Measurements from ENCODE around the gene DMKN.

The DMKN gene

DNA sequence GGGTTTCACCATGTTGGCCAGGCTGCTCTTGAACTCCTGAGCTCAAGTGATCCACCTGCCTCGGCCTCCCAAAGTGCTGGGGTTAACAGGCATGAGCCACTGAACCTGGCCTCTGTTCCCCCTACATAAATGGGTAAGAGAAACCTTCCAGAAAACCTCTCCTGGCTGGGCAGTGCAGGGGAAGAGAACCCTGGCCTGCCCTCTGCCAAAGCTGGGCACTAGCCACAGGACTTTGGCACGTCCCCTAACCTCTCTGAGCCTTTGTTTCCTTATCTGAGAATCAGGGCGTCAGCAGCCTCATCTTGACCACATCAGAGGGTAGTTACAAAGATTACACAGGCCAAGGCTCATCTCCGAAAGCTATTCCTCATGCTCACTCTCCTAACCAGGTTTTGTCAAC is 12.4 kb upstream of the DMKN start:
- no peak for DNase-seq (ENCODE audit: low read depth in 2 of 2)

DNA sequence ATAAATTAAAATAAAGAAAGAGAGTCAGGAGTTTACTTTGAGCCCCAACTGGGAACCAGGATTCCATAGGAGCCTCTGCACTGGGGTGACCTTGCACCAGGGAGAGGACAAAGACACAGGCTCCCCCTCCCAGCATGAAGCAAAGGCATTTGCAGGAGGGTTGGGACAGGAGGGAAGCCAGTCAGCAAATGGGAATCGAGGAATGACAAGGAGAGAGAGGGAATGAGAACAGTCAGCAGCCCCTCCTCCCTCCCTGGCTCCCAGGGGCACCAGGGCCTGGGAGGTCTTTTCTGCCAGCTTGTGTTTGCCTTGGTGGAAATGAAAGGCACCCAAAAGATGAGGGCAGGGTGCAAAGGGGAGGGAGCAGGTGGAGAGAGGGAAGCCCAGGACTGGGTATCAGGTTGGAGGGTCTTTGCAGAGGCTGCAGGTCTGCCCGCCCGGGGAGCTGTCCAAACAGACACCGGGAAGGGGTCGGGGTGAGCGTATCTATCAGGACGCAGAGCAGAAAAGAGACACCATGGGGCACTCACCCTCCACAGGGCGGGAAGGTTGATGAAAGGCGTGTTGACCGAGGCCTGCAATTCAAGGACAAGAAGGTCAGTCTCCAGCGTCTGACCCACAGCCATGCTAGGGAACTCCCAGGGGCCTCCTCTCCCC is 10.9 kb upstream of the DMKN start:
- no peak for DNase-seq (ENCODE audit: low read depth in 2 of 2)

DNA sequence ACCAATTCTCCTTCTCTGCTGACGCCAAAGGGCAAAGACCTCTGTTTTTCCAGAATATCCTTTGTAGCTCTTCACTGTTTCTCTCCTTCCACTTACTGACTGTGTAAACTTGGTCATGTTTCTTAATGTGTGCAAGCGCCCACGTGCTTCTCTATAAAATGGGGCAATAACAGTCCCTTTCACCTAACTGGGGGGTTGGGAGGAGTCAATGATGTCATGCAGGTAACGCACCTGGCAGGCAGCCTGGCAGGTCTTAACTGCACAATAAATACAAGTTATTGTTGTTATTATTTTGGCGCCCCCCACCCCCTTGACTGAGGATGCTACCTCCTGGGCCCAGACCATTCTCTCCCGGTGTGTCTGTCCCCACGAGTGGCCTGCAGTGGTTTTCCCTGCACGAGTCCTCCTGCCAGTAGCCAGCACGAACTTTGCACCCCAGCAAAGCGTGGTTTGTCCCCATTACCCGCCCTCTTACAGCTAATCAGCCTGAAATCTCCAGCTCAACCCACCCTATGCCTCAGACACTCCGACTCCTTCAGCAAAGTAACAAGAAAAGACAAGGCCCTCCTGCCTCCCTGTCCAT is 9.4 kb upstream of the DMKN start:
- DNase-seq (ENCODE audit: low read depth in 2 of 2): no peak

DNA sequence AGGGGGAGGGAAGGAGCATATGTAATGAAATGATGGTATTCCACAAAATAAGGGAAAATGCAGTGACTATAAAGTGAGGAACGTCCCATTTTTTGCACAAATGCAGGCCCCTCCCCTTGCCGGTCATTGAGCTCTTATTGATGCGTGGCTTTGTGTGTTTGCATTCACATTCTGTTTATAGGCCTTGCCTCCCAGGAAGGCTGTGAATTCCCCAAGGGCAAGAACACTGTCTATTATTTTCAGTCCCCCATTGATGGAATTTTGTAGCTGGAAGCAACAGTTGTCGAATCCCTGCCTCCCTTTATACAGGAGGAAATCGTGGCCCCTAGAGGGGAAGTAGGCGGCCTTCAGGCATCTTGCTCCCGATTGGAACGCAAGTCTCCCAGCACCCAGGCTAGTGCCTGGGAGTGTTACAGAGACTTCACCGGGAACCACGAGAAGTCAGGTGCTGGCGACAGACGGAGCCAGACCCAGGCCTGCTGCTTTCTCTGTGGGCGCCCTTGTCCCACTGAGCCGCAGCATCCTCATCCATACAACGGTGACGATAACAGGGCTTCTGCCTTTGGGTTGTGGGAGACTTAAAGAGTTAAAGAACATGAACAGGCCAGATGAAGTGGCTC is 7.8 kb upstream of the DMKN start:
- no peak for DNase-seq (ENCODE audit: low read depth in 2 of 2)

DNA sequence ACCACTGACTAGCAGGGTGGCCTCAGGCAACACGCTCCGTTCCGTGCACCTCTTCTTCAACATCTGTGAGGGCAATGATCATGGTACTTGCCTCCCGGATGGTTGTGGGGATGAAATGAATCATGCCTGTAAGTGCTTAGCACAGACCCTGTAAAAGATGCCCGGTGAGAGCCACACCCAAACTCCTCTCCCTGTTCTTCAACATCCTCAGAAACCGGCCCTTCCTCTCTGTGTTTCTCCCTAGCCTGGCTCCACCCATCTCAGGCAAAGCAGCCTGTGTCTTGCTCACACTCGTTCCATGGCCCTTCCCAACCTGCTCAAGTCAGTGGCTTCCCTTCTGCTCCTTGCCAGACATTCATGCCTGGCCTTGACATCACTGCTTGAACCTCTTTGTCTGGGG is 5.8 kb upstream of the DMKN start:
- no peak for DNase-seq (ENCODE audit: low read depth in 2 of 2)

DNA sequence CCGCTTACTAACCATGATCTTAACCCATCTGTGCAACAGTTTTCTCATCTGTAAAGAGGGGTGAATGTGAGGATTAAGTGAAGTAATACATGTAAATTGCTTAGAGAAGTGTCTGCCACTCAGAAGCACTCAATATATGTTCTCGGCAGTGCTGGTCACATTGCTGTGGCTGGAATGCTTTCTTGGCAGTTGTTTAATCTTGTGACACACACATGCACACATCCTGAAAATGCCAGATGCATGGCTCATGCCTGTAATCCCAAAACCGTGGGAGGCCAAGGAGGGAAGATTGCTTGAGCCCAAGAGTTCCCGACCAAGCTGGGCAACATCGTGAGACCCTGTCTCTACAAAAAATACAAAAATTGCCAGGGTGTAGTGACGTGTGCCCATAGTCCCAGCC is 4.9 kb upstream of the DMKN start:
- no peak for DNase-seq (ENCODE audit: low read depth in 2 of 2)

DNA sequence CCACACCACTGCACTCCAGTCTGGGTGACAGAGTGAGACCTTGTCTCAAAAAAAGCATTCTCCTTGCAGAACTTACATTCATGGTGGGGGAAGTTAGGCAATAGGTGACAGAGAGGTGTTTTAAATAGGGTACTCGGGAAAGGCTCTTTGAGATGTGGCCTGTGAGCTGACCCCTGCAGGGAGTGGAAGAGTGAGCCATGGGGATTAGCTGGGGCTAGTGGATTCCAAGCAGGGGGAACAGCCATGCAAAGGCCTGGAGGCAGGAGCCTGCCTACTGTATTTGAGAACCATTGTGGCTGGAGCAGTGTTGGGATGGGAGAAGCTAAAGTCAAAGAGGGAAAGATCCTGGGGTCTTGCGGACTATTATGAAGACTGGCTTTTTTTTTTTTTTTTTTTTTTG is 3.9 kb upstream of the DMKN start:
- DNase-seq (ENCODE audit: low read depth in 2 of 2): no peak

DNA sequence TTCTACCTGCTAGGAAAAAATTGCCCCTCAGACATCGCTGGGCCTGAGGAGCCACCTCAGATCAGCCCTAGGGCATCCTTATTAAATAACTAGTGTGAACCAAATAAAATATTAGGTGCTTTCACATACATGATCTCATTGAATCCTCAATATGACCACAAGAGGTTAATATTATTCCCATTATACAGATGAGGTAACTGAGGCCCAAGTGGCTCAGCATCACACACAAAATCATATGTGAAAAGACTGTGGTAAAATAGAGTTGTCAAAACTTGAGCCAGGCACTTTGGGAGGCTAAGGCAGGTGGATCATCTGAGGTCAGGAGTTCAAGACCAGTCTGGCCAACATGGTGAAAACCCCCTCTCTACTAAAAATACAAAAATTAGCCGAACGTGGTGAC is 2.9 kb upstream of the DMKN start:
- DNase-seq (ENCODE audit: low read depth in 2 of 2): no peak

DNA sequence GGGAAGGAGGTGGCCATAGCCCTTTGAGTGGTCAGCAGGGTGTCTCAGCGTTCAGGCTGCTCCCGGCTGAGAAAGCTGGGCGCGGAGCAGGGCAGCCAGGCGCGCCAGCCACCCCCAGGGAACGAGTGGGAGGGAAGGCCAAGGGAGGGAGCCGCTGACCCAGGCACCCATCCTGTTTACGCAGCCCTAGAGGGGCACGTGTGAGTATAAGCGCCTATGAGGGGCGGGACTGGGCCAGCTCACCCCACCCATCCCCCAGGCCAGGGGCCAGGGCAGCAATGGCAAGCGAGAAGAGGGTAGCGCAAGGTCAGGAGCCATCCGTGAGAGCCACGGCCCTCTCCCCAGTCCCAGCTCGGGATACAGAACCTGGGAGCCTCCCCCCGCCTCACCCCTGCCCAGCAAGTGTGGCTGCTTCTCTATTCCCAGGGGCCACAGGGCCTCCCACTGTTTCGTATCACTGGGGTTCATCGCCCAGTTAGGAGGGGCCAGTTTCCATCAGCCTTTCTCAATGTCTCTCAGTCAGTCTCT is 897 bp upstream of the DMKN start:
- no peak for DNase-seq (ENCODE audit: low read depth in 2 of 2)

DNA sequence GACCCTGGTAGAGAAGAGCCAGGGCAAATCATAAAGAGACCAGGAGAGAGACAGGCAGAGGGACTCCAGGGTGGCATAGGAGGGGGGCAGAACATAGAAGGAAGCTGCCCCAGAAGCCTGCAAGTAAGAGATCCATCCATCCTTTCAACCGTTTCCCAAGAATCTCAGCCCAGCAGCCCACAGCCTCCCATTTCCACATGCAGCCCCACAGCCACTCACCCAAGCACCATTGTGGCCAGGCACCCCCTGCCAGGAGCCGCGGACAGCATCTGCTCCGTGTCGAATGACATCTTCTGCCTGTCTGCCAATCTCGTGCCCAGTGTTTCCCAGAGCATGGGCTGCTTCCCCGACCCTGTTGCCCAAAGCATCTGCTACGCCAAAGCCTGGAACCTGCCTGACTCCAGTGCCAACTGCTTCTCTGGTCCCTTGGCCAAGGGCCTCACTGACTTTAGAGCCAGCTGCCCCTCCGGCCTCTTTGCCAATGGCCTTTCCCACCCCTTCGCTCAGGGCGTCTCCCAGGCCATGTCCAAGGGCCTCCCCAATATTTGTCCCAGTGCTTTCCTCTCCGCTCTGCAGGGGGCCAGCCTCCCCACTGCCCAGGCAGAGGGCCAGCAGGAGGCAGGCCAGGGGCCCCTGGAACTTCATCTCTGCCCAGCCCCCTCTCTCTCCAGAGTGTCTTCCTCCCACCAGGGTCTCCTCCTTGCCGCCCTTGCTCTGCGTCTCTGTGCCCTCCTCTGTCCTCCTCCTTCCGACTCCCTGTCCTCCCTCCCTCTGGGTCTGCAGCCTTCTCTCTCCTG is 420 bp downstream of the DMKN start:
- DNase-seq (ENCODE audit: low read depth in 2 of 2): no peak

DNA sequence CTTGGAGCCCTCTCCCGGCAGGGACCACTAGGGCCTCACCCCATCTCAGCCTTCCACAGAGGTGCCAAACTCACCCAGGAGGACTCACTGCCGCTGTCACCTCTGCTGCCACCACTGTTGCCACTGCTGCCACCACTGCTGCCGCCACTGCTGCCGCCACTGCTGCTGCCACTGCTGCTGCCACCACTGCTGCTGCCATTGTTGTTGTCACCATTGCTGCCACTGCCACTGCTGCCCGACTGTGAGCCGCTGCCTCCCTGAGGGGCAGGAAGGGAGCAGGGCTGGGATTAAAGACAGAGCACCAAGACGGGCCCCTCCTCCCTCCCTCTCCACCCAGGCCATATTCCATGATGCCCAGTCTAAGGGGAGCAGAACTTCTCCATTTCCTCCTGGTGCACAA is 2.1 kb downstream of the DMKN start:
- DNase-seq (ENCODE audit: low read depth in 2 of 2): no peak

DNA sequence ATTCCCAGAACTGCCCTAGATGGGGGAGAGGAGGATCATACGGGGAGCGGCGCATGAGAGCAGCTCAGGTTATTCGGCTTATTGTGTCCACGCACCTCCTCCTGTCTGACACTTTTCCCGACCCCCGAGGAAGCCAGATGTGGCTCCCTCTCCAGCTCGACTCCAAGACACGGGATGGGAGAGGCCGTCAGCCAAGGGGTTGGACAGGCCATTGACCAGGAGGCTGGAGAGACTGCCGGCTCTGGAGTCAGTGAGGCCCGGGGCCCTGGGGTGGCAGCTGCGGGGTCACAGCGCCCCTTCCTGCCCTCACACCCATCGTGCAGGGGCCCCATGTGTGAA is 2.9 kb downstream of the DMKN start:
- no peak for DNase-seq (ENCODE audit: low read depth in 2 of 2)

DNA sequence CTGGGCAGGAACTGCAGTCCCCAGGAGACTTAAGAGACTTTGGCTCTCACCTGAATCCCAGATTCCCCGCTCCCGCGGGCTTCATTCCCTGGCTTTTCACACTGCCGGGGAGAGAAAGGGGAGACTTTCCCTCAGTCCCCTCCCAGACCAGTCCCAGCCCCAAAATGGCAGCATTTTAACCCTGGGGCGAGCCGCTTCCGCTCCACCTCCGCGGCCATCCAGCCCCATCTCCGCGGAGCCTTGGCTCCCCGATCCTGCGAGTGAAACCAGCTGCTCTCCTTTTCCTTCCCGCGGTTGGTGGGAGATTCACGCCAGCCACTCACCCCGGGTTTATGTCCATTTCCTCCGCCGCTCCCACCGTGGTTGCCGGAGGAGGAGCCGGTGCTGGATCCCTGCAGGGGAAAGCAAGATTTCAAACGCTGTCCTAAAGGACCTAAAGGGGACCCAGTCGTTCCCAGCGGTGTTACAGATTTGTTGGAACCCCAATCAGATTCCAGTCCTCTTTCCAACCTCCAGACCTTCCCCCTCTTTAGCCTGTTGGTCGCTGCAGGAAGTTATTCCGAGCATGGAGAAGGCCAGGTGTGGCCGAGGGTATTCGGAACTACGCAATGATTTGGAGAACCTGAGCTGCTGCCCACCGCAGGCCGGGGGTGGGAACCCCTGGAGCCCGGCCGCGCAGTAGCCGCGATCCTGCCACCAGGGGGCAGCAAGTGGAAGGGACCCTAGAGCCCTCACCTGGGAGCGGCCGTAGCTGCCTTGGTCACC is 3.4 kb downstream of the DMKN start:
- DNase-seq (ENCODE audit: low read depth in 2 of 2): peak; percentile 69 to 73

DNA sequence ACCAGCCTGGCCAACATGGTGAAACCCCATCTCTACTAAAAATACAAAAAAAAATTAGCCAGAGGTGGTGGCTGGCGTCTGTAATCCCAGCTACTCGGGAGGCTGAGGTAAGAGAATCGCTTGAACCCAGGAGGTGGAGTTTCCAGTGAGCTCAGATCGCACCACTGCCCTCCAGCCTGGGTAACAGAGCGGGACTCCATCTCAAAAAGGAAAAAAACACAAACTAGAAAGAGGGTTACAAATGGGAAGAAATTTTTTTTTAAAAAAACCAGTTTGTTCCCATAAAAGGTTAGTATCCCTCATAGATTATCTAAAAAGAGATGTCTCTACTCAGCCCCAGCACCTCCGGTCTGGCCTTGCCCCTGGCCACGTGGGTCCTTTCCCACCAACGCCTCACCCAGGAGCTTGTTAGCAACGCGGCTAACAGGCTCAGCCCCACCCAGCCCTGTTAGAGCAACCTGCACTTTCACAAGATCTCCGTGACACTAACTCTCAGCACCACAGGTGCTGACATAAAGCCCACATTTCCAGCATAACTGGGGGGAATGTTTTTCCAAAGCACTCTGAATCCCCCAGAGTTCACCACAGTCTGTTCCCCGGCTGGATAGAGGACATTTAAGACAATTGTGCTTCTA is 4.3 kb downstream of the DMKN start:
- DNase-seq (ENCODE audit: low read depth in 2 of 2): no peak

DNA sequence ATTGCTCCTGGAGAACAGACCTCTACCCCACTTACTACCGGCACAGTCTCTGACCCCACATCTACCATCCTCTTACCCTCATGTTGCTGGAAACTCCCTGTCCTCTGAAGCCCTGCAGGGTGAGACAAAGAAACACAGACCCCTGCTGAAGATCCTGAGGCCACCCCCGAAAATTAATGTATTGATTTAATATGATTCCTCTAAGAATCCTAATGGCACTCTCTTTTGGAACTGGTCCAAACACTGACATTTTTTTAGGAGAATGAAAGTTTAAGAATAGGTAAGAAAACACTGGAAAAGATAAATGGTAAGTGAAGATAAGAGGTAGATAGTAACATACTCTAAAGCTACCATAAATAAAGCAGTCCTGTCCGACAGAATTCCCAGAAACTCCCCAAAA is 5.3 kb downstream of the DMKN start:
- no peak for DNase-seq (ENCODE audit: low read depth in 2 of 2)

DNA sequence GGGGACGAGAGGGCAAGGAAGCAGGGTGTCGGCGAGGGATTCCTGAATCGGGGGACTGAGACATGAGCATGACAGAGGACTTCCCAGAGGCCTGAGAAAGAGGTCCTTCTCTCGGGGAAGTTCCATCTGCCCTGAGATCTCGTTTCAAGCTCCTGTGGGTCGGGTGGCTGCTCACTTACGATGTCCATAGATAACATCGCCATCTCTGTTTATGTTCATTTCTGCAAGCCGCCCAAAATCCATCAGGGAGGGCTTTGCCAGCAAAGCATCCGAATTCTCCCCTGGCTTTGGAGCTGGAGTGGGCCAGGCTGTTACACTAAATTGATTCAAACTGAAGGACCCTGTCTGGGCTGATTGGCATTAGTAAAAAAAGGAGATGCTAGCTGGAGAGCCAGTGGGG is 5.9 kb downstream of the DMKN start:
- DNase-seq (ENCODE audit: low read depth in 2 of 2): no peak

DNA sequence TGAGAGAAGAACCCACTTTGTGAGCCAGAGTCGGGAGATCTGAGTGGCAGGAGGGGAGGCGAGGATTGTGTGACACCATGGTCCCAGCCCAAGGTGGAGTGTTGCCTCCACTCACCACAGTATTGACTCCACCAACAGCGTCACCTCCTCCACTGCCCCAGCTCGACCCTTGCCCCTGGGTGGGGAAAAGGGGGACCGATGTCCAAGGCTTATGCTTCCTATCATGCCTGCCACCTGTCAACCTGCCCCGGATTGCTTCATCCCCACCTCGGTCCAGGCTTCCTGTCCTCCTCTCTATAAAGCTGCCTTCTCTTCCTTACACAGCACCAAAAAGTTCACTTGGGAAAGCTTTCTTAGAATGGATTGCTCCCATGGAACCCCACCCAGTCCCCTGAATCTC is 7.4 kb downstream of the DMKN start:
- no peak for DNase-seq (ENCODE audit: low read depth in 2 of 2)

DNA sequence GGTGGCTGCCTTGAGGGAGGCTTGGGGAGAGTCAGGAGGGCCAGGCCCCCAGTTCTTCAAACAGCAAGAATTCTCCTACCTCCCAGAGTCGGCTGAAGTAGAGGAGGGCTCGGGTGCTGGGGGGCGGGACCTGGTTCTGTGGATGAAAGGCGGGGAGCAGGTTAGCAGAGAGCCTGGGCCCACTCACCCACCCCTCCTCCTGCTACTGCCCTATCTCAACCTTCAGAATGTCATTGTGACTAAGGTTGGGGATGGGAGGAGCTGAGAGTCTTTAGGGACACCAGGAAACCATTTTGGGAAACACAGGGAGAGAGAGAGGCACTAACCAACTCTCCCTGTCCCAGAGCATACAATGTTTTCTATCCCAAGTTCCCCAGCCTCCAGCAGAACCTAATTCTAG is 10.7 kb downstream of the DMKN start:
- no peak for DNase-seq (ENCODE audit: low read depth in 2 of 2)

DNA sequence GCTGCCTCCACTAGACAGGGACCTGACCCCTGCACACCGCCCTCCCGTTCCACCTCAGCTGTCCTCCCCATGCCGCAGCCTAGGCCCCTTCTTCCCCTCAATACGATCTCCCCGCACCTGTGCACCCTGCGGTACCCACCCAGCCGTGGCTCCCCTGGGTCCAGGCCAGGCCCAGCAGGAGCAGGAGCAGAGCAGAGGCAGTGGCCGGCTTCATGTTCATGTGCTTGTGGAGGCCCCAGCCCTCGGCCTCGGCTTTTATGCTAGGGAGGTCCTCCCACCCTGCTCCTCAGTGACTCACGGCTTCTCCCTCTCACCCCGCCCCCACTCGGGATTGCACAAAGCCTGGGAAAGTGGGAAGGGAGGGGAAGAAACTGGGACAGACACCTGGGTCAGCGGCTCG is 11.8 kb downstream of the DMKN start:
- DNase-seq (ENCODE audit: low read depth in 2 of 2): no peak

DNA sequence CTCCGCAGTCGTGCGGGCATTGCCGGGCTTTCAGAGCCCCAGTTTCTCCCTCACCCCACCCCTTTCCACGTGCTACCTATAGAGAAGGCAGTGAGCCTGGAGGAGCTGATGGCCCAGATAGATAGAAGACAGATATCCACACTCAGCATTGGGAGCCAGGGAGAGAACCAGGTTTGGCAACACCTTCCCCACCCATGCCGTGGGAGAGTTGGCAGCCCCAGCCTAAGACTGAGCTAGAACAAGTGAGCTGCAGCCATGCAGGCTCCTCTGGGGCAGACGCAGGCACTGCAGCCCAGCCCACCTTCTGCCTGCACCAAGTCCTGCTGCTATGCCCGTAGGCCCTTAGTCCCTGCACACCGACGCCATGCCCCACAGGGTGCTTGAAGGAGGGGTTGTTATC is 12.8 kb downstream of the DMKN start:
- DNase-seq (ENCODE audit: low read depth in 2 of 2): no peak

DNA sequence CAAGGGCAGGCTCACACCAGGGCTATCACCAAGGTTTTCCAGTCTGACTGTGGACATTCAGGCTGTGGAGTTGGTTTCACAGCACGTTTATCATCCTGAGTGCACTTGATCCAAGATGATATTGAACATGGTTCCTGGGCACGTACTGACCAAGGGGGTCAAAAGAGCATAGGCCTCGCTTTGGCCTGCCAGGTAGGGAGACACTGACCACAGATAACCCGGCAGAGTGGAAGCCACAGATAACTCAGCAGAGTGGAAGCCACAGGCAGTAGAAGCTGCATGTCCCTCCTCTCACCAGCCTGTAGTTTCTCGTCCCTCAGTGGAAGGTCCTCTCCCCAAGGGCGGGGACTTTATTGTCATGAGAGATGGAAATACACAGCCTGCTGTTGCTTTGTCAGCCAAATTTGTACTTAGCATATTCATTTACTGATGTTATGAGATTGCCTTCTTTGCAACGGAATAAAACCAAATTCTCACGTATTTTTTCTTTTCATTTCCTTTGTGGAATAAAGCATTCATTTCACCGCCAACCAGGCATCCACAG is 14.4 kb downstream of the DMKN start:
- DNase-seq (ENCODE audit: low read depth in 2 of 2): no peak
